ENCODE data around the gene KRTAP5-1. TPM values are rescaled to one million over a fixed set of nuclear protein-coding genes. Genes with fewer than 3 reads are reported as not detected.

The KRTAP5-1 gene
- total RNA-seq, 1 donor from 2014 or later: not detected

- Histone ChIP-seq H3K27ac (peak overlapping the region; percentile 76), H3K4me1 (peaks cover 41% of the 10 kb centered on the region), H3K36me3 (no peaks in the 10 kb centered on the region), H3K4me3 (peak overlapping the region; percentile 50 to 75), H3K9me3 (no peaks in the 10 kb centered on the region), H3K27me3 (no peaks in the 10 kb centered on the region)
- DNase-seq (ENCODE audit: extremely low spot score in 2 of 2): no peak
- intact Hi-C loops (cut with DNase I): loop anchor here (5.0 to 10.0 kb wide), 2 partner anchors 234 to 367 kb away; no protein-coding TSS in a partner anchor
- TF ChIP-seq CTCF (IDR thresholded peaks at IDR 0.05) (no peak), POLR2AphosphoS5 (IDR thresholded peaks at IDR 0.05; ENCODE audit: insufficient read depth in 1 of 2, low read depth in 1 of 2) (no peak), POLR2A (IDR thresholded peaks at IDR 0.05) (no peak)
Measured at GRCh38 chr11:1571760-1572196, 13.3 kb downstream of the KRTAP5-1 start.

- peak overlapping the region; percentile 76 for H3K27ac ChIP-seq
Measured at GRCh38 chr11:1570896-1571759, 14.0 kb downstream of the KRTAP5-1 start.

GRCh38 chr11:1570531-1570895 lies 14.6 kb downstream of the KRTAP5-1 start:
- intact Hi-C loops (cut with DNase I): loop anchor here (5.0 to 10.0 kb wide), 2 partner anchors 233 to 366 kb away; no protein-coding TSS in a partner anchor
- no peaks in the 10 kb centered on the region for H3K9me3 ChIP-seq
- no peaks in the 10 kb centered on the region for H3K36me3 ChIP-seq
- peak overlapping the region; percentile 50 to 75 for H3K4me3 ChIP-seq
- H3K4me1 ChIP-seq: peaks cover 41% of the 10 kb centered on the region
- peak overlapping the region; percentile 76 for H3K27ac ChIP-seq
- no peaks in the 10 kb centered on the region for H3K27me3 ChIP-seq
- TF ChIP-seq CTCF (IDR thresholded peaks at IDR 0.05): no peak
- TF ChIP-seq POLR2A (IDR thresholded peaks at IDR 0.05): no peak
- no peak for TF ChIP-seq POLR2AphosphoS5 (IDR thresholded peaks at IDR 0.05; ENCODE audit: insufficient read depth in 1 of 2, low read depth in 1 of 2)
- peak in 1 of 2 donors; percentile 84 for DNase-seq (ENCODE audit: extremely low spot score in 2 of 2)

More at GRCh38 chr11:1570896-1571759, 14.0 kb downstream of the KRTAP5-1 start:
- no peaks in the 10 kb centered on the region for H3K36me3 ChIP-seq
- peak in 1 of 2 donors; percentile 72 for DNase-seq (ENCODE audit: extremely low spot score in 2 of 2)
- H3K27me3 ChIP-seq: no peaks in the 10 kb centered on the region
- no peaks in the 10 kb centered on the region for H3K9me3 ChIP-seq
- peaks cover 41% of the 10 kb centered on the region for H3K4me1 ChIP-seq
- peak in 1 of 2 donors; percentile 46 for TF ChIP-seq POLR2AphosphoS5 (IDR thresholded peaks at IDR 0.05; ENCODE audit: insufficient read depth in 1 of 2, low read depth in 1 of 2)
- no peak for TF ChIP-seq CTCF (IDR thresholded peaks at IDR 0.05)
- peak overlapping the region; percentile 50 to 75 for H3K4me3 ChIP-seq
- intact Hi-C loops (cut with DNase I): loop anchor here (5.0 to 10.0 kb wide), 2 partner anchors 234 to 366 kb away; no protein-coding TSS in a partner anchor

- no peak overlapping the region for H3K27ac ChIP-seq
- H3K27me3 ChIP-seq: no peaks in the 10 kb centered on the region
- no peak overlapping the region for H3K4me3 ChIP-seq
- no peaks in the 10 kb centered on the region for H3K9me3 ChIP-seq
- H3K36me3 ChIP-seq: no peaks in the 10 kb centered on the region
- peaks cover 41% of the 10 kb centered on the region for H3K4me1 ChIP-seq
- no peak for TF ChIP-seq POLR2A (IDR thresholded peaks at IDR 0.05)
- TF ChIP-seq CTCF (IDR thresholded peaks at IDR 0.05): no peak
- no peak for TF ChIP-seq POLR2AphosphoS5 (IDR thresholded peaks at IDR 0.05; ENCODE audit: insufficient read depth in 1 of 2, low read depth in 1 of 2)
- intact Hi-C loops (cut with DNase I): loop anchor here (5.0 to 10.0 kb wide), 2 partner anchors 233 to 365 kb away; no protein-coding TSS in a partner anchor
- DNase-seq (ENCODE audit: extremely low spot score in 2 of 2): peak in 1 of 2 donors; percentile 86
Measured at GRCh38 chr11:1570001-1570453, 15.1 kb downstream of the KRTAP5-1 start.
